Right ventricle myocardium inferior (tissue), 1 donor: ENCODE measurements around the gene CTU1. TPM values are rescaled to one million over a fixed set of nuclear protein-coding genes. Genes with fewer than 3 reads are reported as not detected.

ENCODE experiments used
- ATAC-seq: fragments of 200-7000 bp; cut with Tn5 transposase; one replicate; pipeline ENCODE4 v1.9.1; 2020; ENCODE audit warnings: mild to moderate bottlenecking, moderate library complexity
- DNase-seq: peaks from one replicate; pipeline ENCODE4 v3.0.0; 2021; ENCODE audit errors: missing footprints
- intact Hi-C: fragments of 100-400 bp; cut with DNase I; formaldehyde crosslinking; loops from one replicate; pipeline ENCODE4 v1.11.0; 2022
- total RNA-seq: library from RNA; stranded (reverse); fragmentation: NEBNext Ultra II Directional; extraction: Animal tissue kit (Norgen Biotek cat#: 25700); gene quantifications from one replicate; pipeline ENCODE4 v1.2.1, GENCODE V29; 2021
- donor health status: DM: no; HTN: yes; CAD: no; lungs with severe emphysema.

The CTU1 gene
- total RNA-seq, 1 donor from 2014 or later: 5.2 TPM

DNA sequence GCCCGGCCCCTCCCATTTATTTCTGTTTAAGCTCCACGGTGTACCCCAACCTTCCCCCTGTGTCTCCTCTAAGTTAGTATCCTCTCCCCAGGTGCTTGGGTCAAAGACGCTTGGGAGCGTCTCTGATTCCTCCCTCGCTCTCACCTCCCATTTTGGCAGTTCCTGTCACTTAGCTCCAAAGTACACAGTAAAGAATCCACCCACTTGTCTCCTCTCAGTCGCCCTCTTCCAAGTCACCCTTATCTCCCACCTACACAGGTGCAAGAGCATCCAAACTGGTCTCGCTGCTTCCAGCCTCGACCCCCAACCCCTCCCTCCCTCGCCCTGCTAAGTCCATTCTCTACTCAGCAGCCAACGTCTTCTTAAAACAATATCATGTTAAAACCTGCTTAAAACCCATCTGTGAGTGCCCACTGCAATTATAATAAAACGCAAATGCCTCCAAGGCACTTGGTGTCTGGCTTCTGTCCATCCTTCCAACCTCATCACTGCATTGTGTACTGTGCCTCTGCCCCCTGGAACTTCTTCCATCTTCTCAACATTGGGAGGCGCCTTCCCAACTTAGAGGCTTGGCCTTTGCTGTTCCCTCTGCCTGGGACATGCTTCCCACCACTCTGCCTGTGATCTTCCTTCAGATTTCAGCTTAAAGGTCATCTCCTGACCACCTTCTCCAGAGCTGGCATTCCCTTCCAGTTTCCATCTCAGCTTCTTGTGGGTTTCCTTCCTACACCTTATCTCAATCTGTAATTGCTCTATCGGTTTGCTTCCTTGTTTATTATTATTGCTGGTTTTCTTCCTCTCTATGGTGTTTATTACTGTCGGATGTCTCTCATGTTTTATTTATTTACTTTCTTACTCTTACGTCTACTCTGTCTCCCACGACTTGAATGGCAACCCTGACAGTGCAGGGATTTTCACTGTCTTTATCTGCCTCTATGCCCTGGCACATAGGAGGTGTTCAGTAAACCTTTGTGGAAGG, 16.0 kb downstream of the CTU1 start:
- ATAC-seq (no peak), DNase-seq (no peak)
- intact Hi-C loops: loop anchor here (5.0 kb wide), 1 partner anchor 160 kb away; no protein-coding TSS in a partner anchor

DNA sequence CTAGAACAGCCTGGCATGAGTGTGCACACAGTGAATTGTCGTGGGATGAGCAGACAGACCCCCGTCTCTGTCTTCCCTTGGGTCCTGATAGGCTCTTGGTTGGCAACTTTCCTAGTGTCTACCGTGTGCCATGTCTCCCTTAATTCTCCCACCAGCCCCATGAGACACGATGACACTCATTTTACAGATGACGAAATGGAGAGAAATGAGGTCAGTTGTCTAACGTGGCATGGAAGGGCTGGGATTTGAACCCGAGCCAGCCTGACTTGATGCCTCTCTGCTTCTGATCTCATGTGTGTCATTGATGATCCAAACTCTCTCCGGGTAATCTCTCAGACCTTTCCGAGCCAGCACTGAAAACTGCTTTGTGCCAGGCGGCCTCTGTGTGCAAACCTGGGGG, 17.1 kb downstream of the CTU1 start:
- DNase-seq (no peak), ATAC-seq (no peak)
- intact Hi-C loops: loop anchor here (5.0 kb wide), 1 partner anchor 159 kb away; no protein-coding TSS in a partner anchor

DNA sequence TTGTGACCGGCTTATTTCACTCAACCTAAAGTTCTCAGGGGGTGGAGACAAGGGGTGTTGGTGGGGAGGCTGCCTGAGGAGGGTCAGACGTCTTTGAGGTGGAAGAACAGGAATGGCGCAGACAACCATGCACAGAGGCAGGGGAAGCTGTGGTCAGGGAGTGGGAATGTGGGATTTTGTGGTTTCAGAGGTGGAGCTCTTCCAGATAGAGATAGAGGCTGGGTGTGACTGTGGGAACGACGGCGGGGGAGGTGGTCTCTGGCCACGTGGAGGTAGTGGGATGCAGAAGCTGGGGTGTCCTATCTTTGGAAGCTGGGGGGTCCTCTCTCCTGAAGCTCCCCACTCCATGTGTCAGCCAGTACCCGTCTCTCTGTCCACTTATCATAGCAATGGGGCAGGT, 17.7 kb downstream of the CTU1 start:
- no peak for DNase-seq
- no peak for ATAC-seq
- intact Hi-C loops: loop anchor here (5.0 kb wide), 1 partner anchor 158 kb away; no protein-coding TSS in a partner anchor

DNA sequence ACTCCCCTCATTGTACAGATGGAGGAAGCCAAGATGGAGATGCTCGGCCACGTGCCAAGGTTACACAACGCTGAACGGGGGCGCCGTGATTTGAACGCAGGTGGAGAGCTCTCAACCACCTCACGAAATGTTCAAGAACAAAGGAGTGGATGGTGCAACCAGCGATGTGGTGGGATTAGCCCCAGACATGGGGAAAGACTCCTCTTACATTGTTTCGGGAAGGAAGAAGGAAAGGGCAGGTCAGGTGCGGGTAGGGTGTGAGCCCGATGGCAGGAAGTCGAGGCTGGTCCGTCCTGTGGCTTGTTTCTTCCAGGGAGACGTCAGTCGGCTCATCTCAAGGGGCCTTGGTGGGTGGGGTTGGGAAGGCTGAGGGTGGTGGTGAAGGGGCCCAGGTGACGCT, 18.4 kb downstream of the CTU1 start:
- ATAC-seq: no peak
- intact Hi-C loops: loop anchor here (5.0 kb wide), 1 partner anchor 157 kb away; no protein-coding TSS in a partner anchor

DNA sequence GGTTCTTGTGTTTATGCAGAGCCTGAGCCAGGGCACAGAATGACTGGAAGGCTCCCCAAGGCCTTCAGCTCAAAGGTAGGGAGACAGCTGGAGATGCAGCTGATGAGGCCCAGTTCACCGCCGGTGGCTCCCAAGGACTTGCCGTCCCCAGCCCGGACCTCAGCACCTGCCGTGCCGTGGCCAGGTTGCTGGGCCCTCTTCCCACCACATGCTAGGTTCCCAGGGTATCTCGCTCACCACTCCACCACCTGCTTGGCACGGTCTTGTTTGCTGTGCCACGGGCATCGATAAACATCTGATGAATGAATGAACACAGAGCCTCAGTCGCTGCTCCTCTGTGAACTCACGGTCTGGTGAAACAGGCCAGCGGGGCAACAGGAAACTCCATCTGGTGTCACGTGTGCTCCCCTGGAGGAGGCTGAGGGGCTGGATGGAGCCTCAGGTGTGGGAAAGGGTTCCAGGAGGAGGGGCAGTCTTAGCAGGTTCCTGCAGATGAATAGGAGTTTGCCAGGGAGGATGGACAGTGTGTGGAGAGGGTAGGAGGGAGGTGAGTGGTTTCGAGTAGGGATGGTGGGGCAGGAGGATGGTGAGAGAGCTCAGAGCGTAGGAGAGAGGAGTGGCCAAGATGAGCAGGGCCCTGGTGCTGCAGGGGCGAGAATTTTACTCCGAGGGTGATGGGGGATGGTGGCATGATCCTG, 21.9 kb downstream of the CTU1 start:
- intact Hi-C loops: no loop called here
- ATAC-seq: no peak
- DNase-seq: no peak

More for the DNA sequence above, 18.4 kb downstream of the CTU1 start:
- no peak for DNase-seq

DNA sequence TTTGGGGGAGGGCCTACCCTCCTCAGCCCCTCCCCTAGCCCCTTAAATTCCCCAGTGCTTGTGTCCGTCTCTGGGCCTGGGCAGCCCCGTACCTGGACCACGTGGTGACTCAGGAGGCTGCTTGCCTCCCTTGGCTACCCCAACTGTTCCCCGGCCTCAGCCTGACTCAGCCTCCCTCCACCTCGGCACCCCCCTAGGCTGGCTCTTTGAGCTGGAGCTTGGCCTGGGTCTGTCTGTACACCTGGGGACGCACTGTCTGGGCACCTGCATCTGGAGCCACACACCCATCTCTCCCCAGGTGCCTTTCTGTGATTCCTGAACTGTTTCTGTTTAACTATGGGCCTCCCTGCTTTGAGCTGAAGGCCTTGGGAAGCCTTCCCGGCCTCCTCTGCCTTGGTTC, 23.7 kb downstream of the CTU1 start:
- ATAC-seq: no peak
- no peak for DNase-seq
- intact Hi-C loops: no loop called here

DNA sequence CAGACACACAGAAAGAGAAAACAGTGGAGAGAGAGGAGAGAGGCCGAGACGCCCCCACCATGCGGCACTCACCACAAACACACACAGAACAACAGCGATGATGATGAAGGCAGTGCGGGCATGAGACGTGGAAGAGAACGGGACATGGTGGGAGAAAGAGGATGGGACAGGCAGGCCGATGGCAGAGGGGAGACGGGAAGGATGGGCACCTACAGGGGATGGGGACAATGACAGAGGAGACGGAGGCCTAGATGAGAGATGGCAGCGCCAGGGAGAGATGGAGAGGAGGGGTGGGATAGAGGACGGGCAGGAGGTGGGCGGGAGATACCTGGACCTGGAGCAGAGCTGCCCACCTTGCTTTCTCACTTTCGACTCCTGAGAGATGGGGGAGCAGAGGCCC, 24.4 kb downstream of the CTU1 start:
- DNase-seq (no peak), ATAC-seq (no peak)
- intact Hi-C loops: no loop called here

DNA sequence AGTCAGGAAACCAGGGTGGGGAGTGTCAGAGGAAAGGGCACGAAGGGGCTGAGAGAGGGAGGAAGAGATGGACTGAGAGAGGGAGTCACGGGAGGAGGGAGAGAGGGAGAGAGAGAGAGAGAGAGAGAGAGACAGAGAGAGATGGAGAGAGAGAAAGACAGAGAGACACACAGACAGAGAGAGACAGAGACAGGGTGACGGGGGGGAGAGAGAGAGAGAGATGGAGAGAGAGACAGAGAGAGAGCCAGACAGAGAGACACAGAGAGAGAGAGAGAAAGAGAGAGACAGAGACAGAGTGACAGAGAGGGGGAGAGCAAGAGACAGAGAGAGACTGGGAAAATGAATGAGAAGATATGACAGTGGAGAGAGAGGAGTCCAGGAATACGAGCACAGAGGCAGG, 25.0 kb downstream of the CTU1 start:
- intact Hi-C loops: no loop called here
- DNase-seq: no peak
- ATAC-seq: no peak

DNA sequence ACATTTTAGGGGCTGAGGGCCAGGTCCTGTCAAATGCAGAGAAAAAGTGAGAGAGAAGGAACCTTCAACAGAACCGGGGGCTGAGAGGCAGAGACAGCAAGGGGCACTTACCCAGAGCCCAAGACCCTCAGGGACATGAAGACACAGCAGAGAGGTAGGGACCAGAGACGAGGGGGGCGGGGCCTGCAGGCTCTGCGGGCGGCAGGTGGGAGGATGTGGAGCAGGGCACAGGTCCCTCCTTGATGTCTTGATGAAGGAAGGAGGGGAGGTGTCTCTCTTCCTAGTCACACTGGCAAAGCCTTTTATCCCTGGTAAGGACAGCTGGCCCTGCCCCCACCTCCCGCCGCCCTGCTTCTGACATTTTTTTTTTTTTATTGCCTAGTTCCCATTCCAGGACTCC, 25.6 kb downstream of the CTU1 start, which contains the start of gene KLK14:
Gene KLK14, minus strand, starts transcription at position 277 of the 400 bp plus-strand sequence. Its CDS starts 273 bp downstream, at position 4.
- no peak for ATAC-seq
- intact Hi-C loops: no loop called here

DNA sequence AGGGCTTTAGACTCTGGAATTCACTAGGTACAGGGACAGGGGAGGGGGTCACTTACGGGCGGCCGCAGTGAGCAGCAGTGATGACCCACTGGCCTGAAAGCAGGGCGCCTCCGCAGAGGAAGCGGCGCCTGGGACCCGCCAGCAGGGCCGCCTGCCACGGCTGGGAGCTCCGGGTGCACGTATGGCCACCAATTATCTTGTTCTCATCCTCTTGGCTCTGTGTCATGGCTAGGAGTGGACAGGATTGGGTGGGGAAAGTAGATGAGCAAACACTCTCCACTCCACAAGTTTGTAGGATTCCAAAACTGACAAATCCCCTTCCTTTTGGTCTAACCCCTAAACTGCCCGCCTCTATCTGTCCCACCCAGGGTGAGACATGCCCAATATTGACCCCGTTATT, 26.7 kb downstream of the CTU1 start:
- DNase-seq: no peak
- ATAC-seq: no peak
- intact Hi-C loops: no loop called here

More for the DNA sequence above, 25.6 kb downstream of the CTU1 start, which contains the start of gene KLK14:
- DNase-seq: no peak

DNA sequence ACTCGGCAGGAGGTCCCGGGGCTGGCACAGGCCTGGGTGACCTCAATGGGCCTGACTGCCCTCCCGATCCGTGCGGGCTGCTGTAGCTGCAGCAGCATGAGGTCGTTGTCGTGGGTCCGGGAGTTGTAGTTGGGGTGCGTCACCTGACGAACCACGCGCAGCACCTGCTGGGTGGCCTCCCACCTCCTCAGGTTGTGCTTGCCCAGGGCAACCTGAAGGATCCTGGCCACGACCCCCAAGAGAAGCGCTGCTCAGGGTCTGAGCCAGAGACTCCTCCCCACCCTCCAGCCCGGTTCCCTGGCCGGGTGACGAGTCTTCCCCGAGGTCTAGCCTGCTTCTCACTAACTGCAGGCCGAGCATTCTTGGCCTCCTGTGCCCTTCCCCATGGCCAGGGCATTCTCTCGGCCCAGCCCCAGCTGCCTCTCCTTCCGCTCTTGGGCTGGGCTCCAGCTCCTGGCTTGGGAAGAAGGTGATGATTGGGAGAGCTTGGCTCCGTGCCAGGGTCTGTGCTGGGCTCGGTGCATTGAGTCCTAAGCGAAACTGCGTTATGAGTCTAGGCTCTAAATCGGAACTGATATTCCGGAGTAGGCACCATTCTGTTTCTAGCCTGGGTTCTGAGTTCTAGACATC, 28.6 kb downstream of the CTU1 start:
- intact Hi-C loops: no loop called here
- peak; percentile 86 for DNase-seq
- ATAC-seq: peak; percentile 82

DNA sequence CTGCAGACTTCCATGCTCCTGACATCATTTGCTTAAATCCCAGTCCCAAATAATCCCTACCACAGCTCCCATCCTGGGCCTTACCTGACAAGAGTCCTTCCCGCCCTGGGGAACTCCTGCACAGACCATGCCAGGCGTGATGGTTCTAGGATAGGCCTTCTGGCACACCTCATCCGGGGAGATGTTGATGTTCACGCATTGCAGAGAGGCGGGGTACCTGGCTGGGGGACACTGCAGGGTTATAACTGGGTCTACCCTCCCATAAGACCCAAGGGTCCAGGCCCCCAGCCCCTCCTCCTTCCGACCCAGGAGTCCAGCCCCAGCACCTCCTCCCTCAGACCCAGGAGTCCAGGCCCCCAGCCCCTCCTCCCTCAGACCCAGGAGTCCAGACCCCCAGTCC, 29.5 kb downstream of the CTU1 start:
- ATAC-seq: no peak
- intact Hi-C loops: no loop called here

DNA sequence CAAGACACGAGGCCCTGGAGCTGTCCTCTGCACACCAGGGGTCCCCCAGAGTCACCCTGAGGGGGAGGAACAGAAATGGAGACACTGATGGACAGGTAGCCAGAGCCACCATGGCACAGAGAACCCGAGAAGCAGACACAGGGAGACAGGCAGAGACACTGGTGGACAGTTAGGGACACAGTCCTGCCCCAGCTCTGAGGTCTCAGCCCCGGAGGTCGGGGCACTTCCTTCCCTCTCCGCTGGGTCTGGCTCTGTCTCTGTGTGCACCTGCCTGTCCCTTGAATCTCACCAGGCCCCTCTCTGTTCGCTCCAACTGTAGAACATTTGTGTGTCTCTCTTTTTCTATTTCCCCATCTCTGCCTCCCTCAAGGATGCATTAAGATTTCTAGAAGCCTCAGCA, 30.1 kb downstream of the CTU1 start:
- ATAC-seq (no peak), DNase-seq (no peak)
- intact Hi-C loops: no loop called here

More for the DNA sequence above, 29.5 kb downstream of the CTU1 start:
- DNase-seq: no peak

DNA sequence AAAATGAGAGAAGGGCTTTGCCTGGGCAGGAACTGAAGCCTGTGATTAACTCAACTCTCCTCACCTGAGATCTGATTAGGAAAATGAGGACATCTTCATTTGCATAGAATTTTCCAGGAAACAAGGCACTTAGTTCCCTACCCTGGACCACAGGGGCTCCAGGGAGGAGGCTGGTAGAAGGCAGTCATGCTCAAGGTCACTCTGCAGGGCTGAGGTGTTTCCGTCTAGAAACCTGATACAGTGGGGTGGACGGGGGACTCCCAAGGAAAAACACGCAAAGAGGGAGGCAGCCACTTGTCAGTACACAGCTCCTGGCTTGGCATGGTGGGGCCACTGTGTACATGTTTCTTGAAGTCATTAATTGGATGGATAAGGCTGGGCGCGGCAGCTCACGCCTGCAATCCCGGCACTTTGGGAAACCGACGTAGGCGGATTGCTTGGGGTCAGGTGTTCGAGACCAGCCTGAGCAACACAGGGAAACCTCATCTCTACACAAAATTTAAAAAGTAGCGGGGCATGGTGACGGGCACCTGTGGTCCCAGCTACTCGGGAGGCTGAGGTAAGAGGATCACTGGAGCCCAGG, 31.5 kb downstream of the CTU1 start:
- ATAC-seq (no peak), DNase-seq (no peak)
- intact Hi-C loops: no loop called here

DNA sequence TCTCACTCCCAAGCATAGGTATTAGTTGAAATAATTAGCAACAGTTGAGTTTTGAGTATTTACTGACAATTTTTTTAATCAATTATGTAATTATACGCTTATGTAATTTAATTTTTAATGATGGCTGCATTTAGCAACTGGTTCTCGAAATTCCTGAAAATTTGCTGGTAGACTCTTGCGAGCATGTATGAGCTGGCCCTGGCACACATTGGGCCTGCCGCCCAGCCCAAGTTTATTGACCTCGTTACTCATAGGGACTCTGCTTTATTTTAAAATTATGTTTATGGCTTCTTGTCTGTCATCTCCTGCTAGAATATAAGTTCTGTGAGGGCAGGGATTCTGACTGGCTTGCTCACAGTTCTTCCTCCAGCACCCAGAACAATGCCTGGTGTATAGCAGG, 32.2 kb downstream of the CTU1 start:
- no peak for ATAC-seq
- intact Hi-C loops: no loop called here
- no peak for DNase-seq

DNA sequence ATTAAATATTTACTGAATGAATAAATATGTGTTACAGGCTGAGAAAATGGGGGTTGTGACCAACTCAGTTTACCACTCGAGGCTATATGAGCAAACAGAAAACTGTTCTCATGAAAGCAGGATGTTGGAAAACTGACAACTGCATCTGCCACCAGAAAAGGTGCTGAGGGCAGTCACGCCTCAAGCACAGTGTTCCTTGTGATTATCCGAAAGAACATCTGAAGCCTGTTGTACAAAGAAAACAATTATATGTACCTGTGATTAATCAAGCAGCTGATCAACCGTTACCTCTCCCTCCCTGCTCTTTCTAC, 37.2 kb downstream of the CTU1 start:
- ATAC-seq: no peak
- intact Hi-C loops: no loop called here
- no peak for DNase-seq

DNA sequence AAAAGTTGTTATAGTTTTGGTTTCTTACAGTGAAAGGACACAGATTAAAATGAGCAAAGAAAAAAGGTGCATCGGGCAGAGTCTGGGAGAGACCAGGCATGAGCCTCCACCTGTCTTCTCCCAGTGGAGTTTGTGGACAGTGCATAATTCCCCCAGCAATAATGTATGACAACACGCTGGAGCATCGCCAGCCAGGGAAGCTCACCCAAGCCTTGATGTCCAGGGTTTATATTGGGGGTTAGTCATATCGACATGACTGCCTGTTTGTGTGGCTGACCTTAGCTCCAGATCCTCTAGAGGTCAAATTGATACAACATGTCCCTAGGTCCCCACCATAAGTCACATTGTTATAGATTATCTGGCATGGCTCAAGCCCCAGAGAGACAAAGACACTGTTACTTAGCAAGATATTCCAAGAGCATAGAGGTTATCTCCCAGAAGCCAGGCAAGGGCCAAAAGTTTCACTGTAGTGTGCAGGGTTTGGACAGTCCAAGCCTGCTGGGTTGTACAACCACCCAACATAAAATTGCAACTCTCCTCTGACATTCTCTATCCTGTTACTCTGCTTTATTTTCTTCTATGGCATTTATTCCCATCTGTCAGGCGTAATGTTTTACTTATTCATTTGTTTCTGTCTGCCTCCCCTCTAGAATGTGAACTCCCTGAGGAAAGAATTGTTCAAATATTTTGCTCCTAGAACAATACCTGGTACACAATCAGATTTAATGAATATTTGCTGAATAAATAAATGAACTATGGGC, 37.7 kb downstream of the CTU1 start:
- no peak for DNase-seq
- intact Hi-C loops: no loop called here
- no peak for ATAC-seq

DNA sequence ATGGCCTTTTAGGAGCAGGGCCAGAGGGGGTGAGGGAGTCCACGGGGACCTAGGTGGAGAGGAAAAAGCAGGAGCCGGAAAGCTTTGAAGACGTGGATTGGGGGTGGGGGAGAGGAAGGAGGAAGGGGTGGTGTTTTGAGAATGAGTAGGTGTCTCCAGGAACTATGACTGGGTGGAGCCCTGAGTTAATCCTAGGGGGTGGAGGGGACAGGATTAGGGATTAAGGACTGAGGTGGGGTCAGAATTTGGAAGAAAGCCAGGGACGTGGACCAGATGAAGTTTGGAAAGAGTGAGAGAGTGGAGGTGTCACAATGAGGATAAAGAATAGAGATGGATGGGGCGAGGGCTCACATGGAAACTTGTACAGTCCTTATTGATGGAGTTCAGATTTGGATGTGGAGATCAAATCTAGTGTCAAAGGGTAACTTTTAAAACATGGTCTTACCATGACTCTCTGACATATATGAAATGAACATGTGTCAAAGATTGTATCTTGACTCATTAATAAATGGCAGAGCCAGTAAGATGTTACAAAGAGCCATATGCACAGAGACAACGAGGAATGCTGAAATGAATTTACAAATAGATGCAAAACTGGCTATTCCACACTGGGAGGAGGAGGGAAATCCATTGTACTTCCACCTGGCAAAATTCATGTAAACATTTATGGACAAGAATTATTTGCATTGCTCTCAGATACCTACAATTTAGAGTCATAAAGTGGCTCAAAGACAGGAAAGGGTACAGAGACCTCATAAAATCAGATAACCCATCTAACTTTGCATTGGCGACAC, 41.6 kb downstream of the CTU1 start:
- DNase-seq: no peak
- no peak for ATAC-seq
- intact Hi-C loops: no loop called here
